Vagina (tissue), 2 donors: ENCODE measurements around the gene SRPK1.

ENCODE experiments used
- CTCF ChIP-seq, 3 experiments: fragments of 450-650 bp in 2 of 3; fragments of 200-600 bp in 1 of 3; sonication (generic) in 1 of 3; IDR thresholded peaks; one replicate each; pipeline ENCODE4 v1.5.1; 2017 to 2019; ENCODE audit warnings: antibody characterized with exemption in 3 of 3, mild to moderate bottlenecking in 2 of 3, moderate library complexity in 2 of 3
- POLR2A ChIP-seq, 2 donors: fragments of 450-650 bp; IDR thresholded peaks; one replicate each; pipeline ENCODE4 v1.6.1; 2017; ENCODE audit warnings: antibody characterized with exemption in 2 of 2, mild to moderate bottlenecking in 2 of 2, moderate library complexity in 2 of 2

GRCh38 chr6:35796236-35796635 lies 124.7 kb downstream of the SRPK1 start:
- TF ChIP-seq CTCF (IDR thresholded peaks at IDR 0.05) (no peak), POLR2A (IDR thresholded peaks at IDR 0.05) (no peak)
